SK-N-SH treated with all-trans-retinoic acid at 6 μM for 48 hours (cell line): Measurements from ENCODE around the gene TFPI2.

ENCODE experiments used
- ATAC-seq: fragments of 200-7000 bp; cut with Tn5 transposase; 3 replicates; pipeline ENCODE4 v1.9.1; 2020; ENCODE audit warnings: mild to moderate bottlenecking, moderate library complexity
- ARNTL ChIP-seq: fragments of 450-650 bp; formaldehyde crosslinking; IDR thresholded peaks from 2 replicates; pipeline ENCODE4 v1.5.0; 2020; ENCODE audit warnings: low read depth, mild to moderate bottlenecking, moderate library complexity, borderline replicate concordance
- BACH2 ChIP-seq: fragments of 250-450 bp; sonication (Bioruptor Pico); IDR thresholded peaks from 2 replicates; pipeline ENCODE4 v1.9.0; 2021; ENCODE audit warnings: mild to moderate bottlenecking, borderline replicate concordance
- CSDC2 ChIP-seq: fragments of 250-450 bp; sonication (Bioruptor Pico); IDR thresholded peaks from 2 replicates; pipeline ENCODE4 v1.5.0; 2020; ENCODE audit warnings: mild to moderate bottlenecking, moderate library complexity
- ESRRG ChIP-seq: fragments of 250-450 bp; sonication (Bioruptor Pico); IDR thresholded peaks from 2 replicates; pipeline ENCODE4 v1.6.1; 2021; ENCODE audit warnings: mild to moderate bottlenecking
- GLIS3 ChIP-seq: fragments of 250-450 bp; sonication (Bioruptor Pico); IDR thresholded peaks from 2 replicates; pipeline ENCODE4 v1.5.0; 2020; ENCODE audit warnings: mild to moderate bottlenecking, moderate library complexity
- ISL1 ChIP-seq: fragments of 250-450 bp; sonication (Bioruptor Pico); IDR thresholded peaks from 2 replicates; pipeline ENCODE4 v2.1.2; 2022; ENCODE audit warnings: mild to moderate bottlenecking, moderate library complexity
- PPARA ChIP-seq: fragments of 250-450 bp; sonication (Bioruptor Pico); IDR thresholded peaks from 2 replicates; pipeline ENCODE4 v1.5.0; 2020; ENCODE audit warnings: mild to moderate bottlenecking, borderline replicate concordance
- RARB ChIP-seq: fragments of 250-450 bp; sonication (Bioruptor Pico); IDR thresholded peaks from 2 replicates; pipeline ENCODE4 v1.8.0; 2021; ENCODE audit warnings: mild to moderate bottlenecking, moderate library complexity
- TCF4 ChIP-seq: fragments of 250-450 bp; sonication (Bioruptor Pico); IDR thresholded peaks from 2 replicates; pipeline ENCODE4 v1.8.0; 2021; ENCODE audit warnings: mild to moderate bottlenecking, moderate library complexity, borderline replicate concordance
- TOX ChIP-seq: fragments of 250-450 bp; sonication (Bioruptor Pico); IDR thresholded peaks from 2 replicates; pipeline ENCODE4 v1.8.0; 2021; ENCODE audit warnings: mild to moderate bottlenecking, moderate library complexity, borderline replicate concordance
- ZC3H10 ChIP-seq: fragments of 250-450 bp; sonication (Bioruptor Pico); IDR thresholded peaks from 2 replicates; pipeline ENCODE4 v1.5.1; 2021; ENCODE audit warnings: mild to moderate bottlenecking, moderate library complexity
- ZFP30 ChIP-seq: fragments of 450-650 bp; formaldehyde crosslinking; IDR thresholded peaks from 2 replicates; pipeline ENCODE4 v1.5.0; 2022; ENCODE audit warnings: mild to moderate bottlenecking, moderate library complexity
- ZNF565 ChIP-seq: fragments of 450-650 bp; formaldehyde crosslinking; conservative IDR thresholded peaks from 2 replicates; pipeline ENCODE4 v1.5.0; 2020; ENCODE audit warnings: low read depth, mild to moderate bottlenecking, moderate library complexity
- ZNF70 ChIP-seq: fragments of 450-650 bp; formaldehyde crosslinking; IDR thresholded peaks from 2 replicates; pipeline ENCODE4 v1.5.0; 2020; ENCODE audit warnings: mild to moderate bottlenecking, moderate library complexity
- ZNF8 ChIP-seq: fragments of 450-650 bp; formaldehyde crosslinking; IDR thresholded peaks from 2 replicates; pipeline ENCODE4 v1.5.0; 2020; ENCODE audit warnings: mild to moderate bottlenecking, moderate library complexity
- TF ChIP-seq, protein P1 (sequence below): fragments of 250-450 bp; sonication (Bioruptor Pico); IDR thresholded peaks from 2 replicates; pipeline ENCODE4 v1.5.1; 2021; ENCODE audit warnings: mild to moderate bottlenecking, moderate library complexity
- TF ChIP-seq, protein P2 (sequence below): fragments of 250-450 bp; sonication (Bioruptor Pico); IDR thresholded peaks from 2 replicates; pipeline ENCODE4 v1.5.1; 2020; ENCODE audit warnings: low read depth, mild to moderate bottlenecking, moderate library complexity
- TF ChIP-seq, protein P3 (sequence below): fragments of 250-450 bp; sonication (Bioruptor Pico); IDR thresholded peaks from 2 replicates; pipeline ENCODE4 v1.5.0; 2020; ENCODE audit warnings: mild to moderate bottlenecking, moderate library complexity
- TF ChIP-seq, protein P4 (sequence below): fragments of 250-450 bp; sonication (Bioruptor Pico); IDR thresholded peaks from 2 replicates; pipeline ENCODE4 v1.8.0; 2021; ENCODE audit warnings: low read depth, mild to moderate bottlenecking, moderate library complexity, borderline replicate concordance
- TF ChIP-seq, protein P5 (sequence below): fragments of 250-450 bp; sonication (Bioruptor Pico); IDR thresholded peaks from 2 replicates; pipeline ENCODE4 v1.8.0; 2020; ENCODE audit warnings: mild to moderate bottlenecking, moderate library complexity, borderline replicate concordance

Gene TFPI2

DNA sequence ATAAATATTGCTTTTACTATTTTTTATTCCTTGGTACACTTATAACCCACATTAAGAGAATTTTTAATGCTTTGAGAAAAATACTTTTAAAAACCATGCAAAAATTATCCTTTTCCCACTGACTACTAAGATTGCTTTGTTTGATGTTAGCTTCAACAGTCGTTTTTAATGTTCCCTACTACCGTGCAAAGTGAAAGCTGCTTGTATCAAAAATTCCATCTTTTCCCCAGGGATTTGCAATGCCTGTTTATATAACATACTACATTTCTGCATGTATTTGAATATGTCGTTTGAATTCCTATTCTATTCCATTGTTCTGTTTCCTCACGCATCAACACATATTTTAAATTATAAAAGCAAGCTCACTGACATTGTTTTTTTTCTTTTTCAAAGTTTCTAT, 54.4 kb downstream of the TFPI2 start:
- peak; percentile 58 for ATAC-seq
- TF ChIP-seq ZNF8 (CRISPR knock-in tag), result no peak
- TF ChIP-seq, protein P1, sequence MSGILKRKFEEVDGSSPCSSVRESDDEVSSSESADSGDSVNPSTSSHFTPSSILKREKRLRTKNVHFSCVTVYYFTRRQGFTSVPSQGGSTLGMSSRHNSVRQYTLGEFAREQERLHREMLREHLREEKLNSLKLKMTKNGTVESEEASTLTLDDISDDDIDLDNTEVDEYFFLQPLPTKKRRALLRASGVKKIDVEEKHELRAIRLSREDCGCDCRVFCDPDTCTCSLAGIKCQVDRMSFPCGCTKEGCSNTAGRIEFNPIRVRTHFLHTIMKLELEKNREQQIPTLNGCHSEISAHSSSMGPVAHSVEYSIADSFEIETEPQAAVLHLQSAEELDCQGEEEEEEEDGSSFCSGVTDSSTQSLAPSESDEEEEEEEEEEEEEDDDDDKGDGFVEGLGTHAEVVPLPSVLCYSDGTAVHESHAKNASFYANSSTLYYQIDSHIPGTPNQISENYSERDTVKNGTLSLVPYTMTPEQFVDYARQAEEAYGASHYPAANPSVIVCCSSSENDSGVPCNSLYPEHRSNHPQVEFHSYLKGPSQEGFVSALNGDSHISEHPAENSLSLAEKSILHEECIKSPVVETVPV (CRISPR knock-in tag), result no peak
- no peak for TF ChIP-seq ZNF565 (CRISPR knock-in tag)
- no peak for TF ChIP-seq PPARA (CRISPR knock-in tag)
- no peak for TF ChIP-seq ZNF70
- TF ChIP-seq, protein P2, sequence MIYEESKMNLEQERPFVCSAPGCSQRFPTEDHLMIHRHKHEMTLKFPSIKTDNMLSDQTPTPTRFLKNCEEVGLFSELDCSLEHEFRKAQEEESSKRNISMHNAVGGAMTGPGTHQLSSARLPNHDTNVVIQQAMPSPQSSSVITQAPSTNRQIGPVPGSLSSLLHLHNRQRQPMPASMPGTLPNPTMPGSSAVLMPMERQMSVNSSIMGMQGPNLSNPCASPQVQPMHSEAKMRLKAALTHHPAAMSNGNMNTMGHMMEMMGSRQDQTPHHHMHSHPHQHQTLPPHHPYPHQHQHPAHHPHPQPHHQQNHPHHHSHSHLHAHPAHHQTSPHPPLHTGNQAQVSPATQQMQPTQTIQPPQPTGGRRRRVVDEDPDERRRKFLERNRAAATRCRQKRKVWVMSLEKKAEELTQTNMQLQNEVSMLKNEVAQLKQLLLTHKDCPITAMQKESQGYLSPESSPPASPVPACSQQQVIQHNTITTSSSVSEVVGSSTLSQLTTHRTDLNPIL (CRISPR knock-in tag), result no peak
- no peak for TF ChIP-seq ARNTL (CRISPR knock-in tag)
- TF ChIP-seq TCF4 (CRISPR knock-in tag), result no peak
- TF ChIP-seq, protein P3, sequence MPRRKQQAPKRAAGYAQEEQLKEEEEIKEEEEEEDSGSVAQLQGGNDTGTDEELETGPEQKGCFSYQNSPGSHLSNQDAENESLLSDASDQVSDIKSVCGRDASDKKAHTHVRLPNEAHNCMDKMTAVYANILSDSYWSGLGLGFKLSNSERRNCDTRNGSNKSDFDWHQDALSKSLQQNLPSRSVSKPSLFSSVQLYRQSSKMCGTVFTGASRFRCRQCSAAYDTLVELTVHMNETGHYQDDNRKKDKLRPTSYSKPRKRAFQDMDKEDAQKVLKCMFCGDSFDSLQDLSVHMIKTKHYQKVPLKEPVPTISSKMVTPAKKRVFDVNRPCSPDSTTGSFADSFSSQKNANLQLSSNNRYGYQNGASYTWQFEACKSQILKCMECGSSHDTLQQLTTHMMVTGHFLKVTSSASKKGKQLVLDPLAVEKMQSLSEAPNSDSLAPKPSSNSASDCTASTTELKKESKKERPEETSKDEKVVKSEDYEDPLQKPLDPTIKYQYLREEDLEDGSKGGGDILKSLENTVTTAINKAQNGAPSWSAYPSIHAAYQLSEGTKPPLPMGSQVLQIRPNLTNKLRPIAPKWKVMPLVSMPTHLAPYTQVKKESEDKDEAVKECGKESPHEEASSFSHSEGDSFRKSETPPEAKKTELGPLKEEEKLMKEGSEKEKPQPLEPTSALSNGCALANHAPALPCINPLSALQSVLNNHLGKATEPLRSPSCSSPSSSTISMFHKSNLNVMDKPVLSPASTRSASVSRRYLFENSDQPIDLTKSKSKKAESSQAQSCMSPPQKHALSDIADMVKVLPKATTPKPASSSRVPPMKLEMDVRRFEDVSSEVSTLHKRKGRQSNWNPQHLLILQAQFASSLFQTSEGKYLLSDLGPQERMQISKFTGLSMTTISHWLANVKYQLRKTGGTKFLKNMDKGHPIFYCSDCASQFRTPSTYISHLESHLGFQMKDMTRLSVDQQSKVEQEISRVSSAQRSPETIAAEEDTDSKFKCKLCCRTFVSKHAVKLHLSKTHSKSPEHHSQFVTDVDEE, result no peak
- no peak for TF ChIP-seq BACH2
- no peak for TF ChIP-seq TOX
- no peak for TF ChIP-seq ZC3H10 (CRISPR knock-in tag)
- TF ChIP-seq ISL1 (CRISPR knock-in tag), result no peak
- TF ChIP-seq ESRRG (CRISPR knock-in tag), result no peak
- TF ChIP-seq, protein P4, sequence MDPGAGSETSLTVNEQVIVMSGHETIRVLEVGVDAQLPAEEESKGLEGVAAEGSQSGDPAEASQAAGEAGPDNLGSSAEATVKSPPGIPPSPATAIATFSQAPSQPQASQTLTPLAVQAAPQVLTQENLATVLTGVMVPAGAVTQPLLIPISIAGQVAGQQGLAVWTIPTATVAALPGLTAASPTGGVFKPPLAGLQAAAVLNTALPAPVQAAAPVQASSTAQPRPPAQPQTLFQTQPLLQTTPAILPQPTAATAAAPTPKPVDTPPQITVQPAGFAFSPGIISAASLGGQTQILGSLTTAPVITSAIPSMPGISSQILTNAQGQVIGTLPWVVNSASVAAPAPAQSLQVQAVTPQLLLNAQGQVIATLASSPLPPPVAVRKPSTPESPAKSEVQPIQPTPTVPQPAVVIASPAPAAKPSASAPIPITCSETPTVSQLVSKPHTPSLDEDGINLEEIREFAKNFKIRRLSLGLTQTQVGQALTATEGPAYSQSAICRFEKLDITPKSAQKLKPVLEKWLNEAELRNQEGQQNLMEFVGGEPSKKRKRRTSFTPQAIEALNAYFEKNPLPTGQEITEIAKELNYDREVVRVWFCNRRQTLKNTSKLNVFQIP (CRISPR knock-in tag), result no peak
- no peak for TF ChIP-seq CSDC2 (CRISPR knock-in tag)
- TF ChIP-seq ZFP30 (CRISPR knock-in tag), result no peak
- no peak for TF ChIP-seq RARB (CRISPR knock-in tag)
- TF ChIP-seq, protein P5, sequence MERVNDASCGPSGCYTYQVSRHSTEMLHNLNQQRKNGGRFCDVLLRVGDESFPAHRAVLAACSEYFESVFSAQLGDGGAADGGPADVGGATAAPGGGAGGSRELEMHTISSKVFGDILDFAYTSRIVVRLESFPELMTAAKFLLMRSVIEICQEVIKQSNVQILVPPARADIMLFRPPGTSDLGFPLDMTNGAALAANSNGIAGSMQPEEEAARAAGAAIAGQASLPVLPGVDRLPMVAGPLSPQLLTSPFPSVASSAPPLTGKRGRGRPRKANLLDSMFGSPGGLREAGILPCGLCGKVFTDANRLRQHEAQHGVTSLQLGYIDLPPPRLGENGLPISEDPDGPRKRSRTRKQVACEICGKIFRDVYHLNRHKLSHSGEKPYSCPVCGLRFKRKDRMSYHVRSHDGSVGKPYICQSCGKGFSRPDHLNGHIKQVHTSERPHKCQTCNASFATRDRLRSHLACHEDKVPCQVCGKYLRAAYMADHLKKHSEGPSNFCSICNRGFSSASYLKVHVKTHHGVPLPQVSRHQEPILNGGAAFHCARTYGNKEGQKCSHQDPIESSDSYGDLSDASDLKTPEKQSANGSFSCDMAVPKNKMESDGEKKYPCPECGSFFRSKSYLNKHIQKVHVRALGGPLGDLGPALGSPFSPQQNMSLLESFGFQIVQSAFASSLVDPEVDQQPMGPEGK (CRISPR knock-in tag), result no peak
- TF ChIP-seq GLIS3 (CRISPR knock-in tag), result no peak

DNA sequence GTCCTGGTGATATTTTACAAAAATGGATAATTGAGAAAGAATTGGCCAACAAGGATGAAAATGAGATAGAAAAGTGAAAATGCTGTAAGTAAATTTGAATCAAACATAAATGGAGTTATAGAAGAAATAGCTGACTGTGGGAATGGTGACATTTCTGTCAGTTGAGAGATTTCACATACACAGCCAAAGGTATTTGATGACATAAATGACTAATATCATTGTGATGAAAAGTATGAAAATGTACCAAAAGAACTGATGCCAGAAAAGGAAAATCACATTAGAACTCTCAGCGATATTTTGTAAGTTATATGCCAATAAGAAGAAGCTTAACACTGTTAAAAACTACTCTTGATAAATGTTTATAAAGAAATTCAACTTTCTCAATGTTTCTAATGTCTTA, 54.9 kb downstream of the TFPI2 start:
- peak; percentile 92 for TF ChIP-seq ISL1 (CRISPR knock-in tag)
- TF ChIP-seq, protein P4 (CRISPR knock-in tag), result 0 out of 2 replicates have a peak, but pooled peaks have one; percentile 32
- no peak for TF ChIP-seq ZFP30 (CRISPR knock-in tag)
- no peak for TF ChIP-seq ZC3H10 (CRISPR knock-in tag)
- peak; percentile 69; the same call in 1 of the 2 replicates for TF ChIP-seq TOX
- peak; percentile 76 for ATAC-seq
